Thoracic aorta (tissue), 2 donors: Measurements from ENCODE around the gene DENND5A. TPM values are rescaled to one million over a fixed set of nuclear protein-coding genes. Genes with fewer than 3 reads are reported as not detected.
"Not testable (repeated sequence)": the region's sequence is repeated elsewhere in the genome, so short reads cannot be mapped to it uniquely, and the experiment has no call there.

Experiments
- ATAC-seq: fragments of 150-250 bp; one replicate; pipeline ENCODE4 v1.8.0; 2017; ENCODE audit warnings: low read depth; ENCODE audit not compliant: insufficient number of reproducible peaks, low FRiP score
- DNase-seq: peaks from one replicate; pipeline ENCODE4 v3.0.0-alpha.2; 2020; ENCODE audit warnings: low spot score
- H3K27ac ChIP-seq, 2 donors: fragments of 200-600 bp; sonication (generic); 1 replicate in 1 of 2; 2 replicates in 1 of 2; pipeline ENCODE4 v1.5.1; 2016; ENCODE audit warnings: mild to moderate bottlenecking in 2 of 2, moderate library complexity in 2 of 2
- H3K27me3 ChIP-seq: fragments of 200-600 bp; sonication (generic); replicated peaks from 2 replicates; pipeline ENCODE4 v1.6.0; 2016; ENCODE audit warnings: mild to moderate bottlenecking; ENCODE audit not compliant: insufficient read depth
- H3K36me3 ChIP-seq: fragments of 200-600 bp; sonication (generic); one replicate; pipeline ENCODE4 v1.5.1; 2016
- H3K4me1 ChIP-seq, 2 donors: fragments of 200-600 bp; sonication (generic); 1 replicate in 1 of 2; 2 replicates in 1 of 2; pipeline versions ENCODE4 v1.5.1 to v1.6.0; 2016; ENCODE audit warnings: low read depth in 2 of 2, mild to moderate bottlenecking in 1 of 2; ENCODE audit not compliant: control insufficient read depth in 1 of 2
- H3K4me3 ChIP-seq: fragments of 200-600 bp; sonication (generic); 2 replicates; pipeline ENCODE4 v1.5.1; 2016; ENCODE audit warnings: mild to moderate bottlenecking
- H3K9me3 ChIP-seq: fragments of 200-600 bp; sonication (generic); 2 replicates; pipeline ENCODE4 v1.5.1; 2016
- CTCF ChIP-seq: fragments of 200-600 bp; sonication (generic); IDR thresholded peaks from one replicate; pipeline ENCODE4 v1.5.1; 2019; ENCODE audit warnings: antibody characterized with exemption
- total RNA-seq, 2 donors: library from RNA; depleted of rRNA; stranded (reverse); fragments of >200 nt; gene quantifications; one replicate each; pipeline versions ENCODE4 v1.1.0 to v1.2.3, GENCODE V29; 2016

DENND5A gene
- total RNA-seq, 2 donors from 2014 or later: 169 to 178 TPM

- no peak for TF ChIP-seq CTCF
- H3K36me3 ChIP-seq: no peaks in the 10 kb centered on the region
- no peak overlapping the region for H3K27ac ChIP-seq
- DNase-seq (no peak), ATAC-seq (no peak)
- H3K27me3 ChIP-seq: no peaks in the 10 kb centered on the region
- H3K4me3 ChIP-seq: no peak overlapping the region
- H3K4me1 ChIP-seq: peaks cover 20 to 26% of the 10 kb centered on the region in 2 donors
- H3K9me3 ChIP-seq: no peaks in the 10 kb centered on the region
These were observed 13.8 kb downstream of the DENND5A start for GRCh38 chr11:9251311-9251710.

GRCh38 chr11:9250139-9250582, 15.0 kb downstream of the DENND5A start:
- no peak for TF ChIP-seq CTCF
- ATAC-seq: no peak
- Histone ChIP-seq H3K27me3 (no peaks in the 10 kb centered on the region), H3K4me3 (no peak overlapping the region), H3K9me3 (no peaks in the 10 kb centered on the region), H3K27ac (no peak overlapping the region), H3K4me1 (peaks cover 20 to 26% of the 10 kb centered on the region in 2 donors), H3K36me3 (no peaks in the 10 kb centered on the region)
- no peak for DNase-seq

DNA sequence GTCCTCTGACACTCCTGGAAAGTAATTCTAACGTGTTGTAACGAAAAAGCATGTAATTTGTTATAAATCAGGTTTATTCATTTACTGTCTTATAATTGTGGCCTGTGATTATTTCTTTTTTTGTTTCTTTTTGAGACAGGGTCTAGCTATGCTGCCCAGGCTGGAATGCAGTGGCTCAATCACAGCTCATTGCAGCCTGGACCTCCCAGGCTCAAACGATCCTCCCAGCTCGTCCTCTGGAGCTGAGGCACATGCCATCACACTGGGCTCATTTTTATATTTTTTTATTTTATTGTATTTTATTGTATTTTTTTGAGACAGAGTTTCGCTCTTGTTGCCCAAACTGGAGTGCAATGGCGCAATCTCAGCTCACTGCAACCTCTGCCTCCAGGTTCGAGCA, 15.9 kb downstream of the DENND5A start:
- DNase-seq: no peak
- H3K4me3 ChIP-seq: no peak overlapping the region
- H3K27ac ChIP-seq: no peak overlapping the region
- H3K4me1 ChIP-seq: peaks cover 20 to 26% of the 10 kb centered on the region in 2 donors
- TF ChIP-seq CTCF: no peak
- H3K36me3 ChIP-seq: no peaks in the 10 kb centered on the region
- no peak for ATAC-seq
- H3K9me3 ChIP-seq: no peaks in the 10 kb centered on the region
- H3K27me3 ChIP-seq: no peaks in the 10 kb centered on the region

- ATAC-seq (no peak), DNase-seq (no peak)
- no peaks in the 10 kb centered on the region for H3K9me3 ChIP-seq
- no peaks in the 10 kb centered on the region for H3K27me3 ChIP-seq
- H3K27ac ChIP-seq: no peak overlapping the region
- H3K36me3 ChIP-seq: no peaks in the 10 kb centered on the region
- H3K4me1 ChIP-seq: peaks cover 14 to 18% of the 10 kb centered on the region in 2 donors
- TF ChIP-seq CTCF: no peak
- no peak overlapping the region for H3K4me3 ChIP-seq
These were observed 17.3 kb downstream of the DENND5A start for GRCh38 chr11:9247863-9248262.

- ATAC-seq, H3K9me3 ChIP-seq, H3K36me3 ChIP-seq, DNase-seq, H3K27me3 ChIP-seq, H3K4me3 ChIP-seq, H3K27ac ChIP-seq: not testable (repeated sequence)
- H3K4me1 ChIP-seq: peaks cover 12 to 19% of the 10 kb centered on the region in 2 donors
These were observed 28.9 kb downstream of the DENND5A start for GRCh38 chr11:9236242-9236641.

DNA sequence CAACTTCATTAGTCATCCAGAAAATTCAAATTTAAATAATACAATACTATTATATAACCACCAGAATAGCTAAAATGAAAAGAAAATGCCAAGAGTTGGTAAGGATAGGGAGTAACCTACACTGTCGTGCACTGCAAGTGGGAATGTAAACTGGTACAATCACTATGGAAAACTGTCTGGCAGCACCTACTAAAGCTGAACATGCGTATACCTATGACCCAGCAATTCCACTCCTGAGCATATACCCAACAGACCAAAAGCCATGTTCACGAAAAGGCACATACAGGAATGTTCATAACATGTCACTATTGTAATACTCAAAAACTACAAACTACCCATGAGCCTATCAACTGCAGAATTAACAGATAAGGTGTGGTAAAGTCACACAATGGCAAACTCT, 32.7 kb downstream of the DENND5A start:
- DNase-seq: no peak
- no peak for TF ChIP-seq CTCF
- H3K36me3 ChIP-seq: no peaks in the 10 kb centered on the region
- H3K9me3 ChIP-seq: no peaks in the 10 kb centered on the region
- H3K4me3 ChIP-seq: no peak overlapping the region
- no peak for ATAC-seq
- H3K27ac ChIP-seq: no peak overlapping the region
- peaks cover 14 to 35% of the 10 kb centered on the region in 2 donors for H3K4me1 ChIP-seq
- no peaks in the 10 kb centered on the region for H3K27me3 ChIP-seq
